DND-41 (cell line): ENCODE data around the gene RHOA.

Experiments
- ATAC-seq: fragments of 200-7000 bp; cut with Tn5 transposase; 3 replicates; pipeline ENCODE4 v1.9.1; 2021; ENCODE audit warnings: low read depth; ENCODE audit not compliant: insufficient read depth
- DNase-seq: peaks from one replicate; pipeline ENCODE4 v3.0.0-alpha.2; 2020
- H2AFZ ChIP-seq: 2 replicates; pipeline ENCODE4 v1.6.0; 2012; ENCODE audit warnings: low read depth, low read length
- H3K27ac ChIP-seq: 2 replicates; pipeline ENCODE4 v1.5.1; 2012; ENCODE audit warnings: low read length, inconsistent platforms
- H3K27me3 ChIP-seq: fragments of 200-600 bp; sonication (generic); 2 replicates; pipeline ENCODE4 v1.6.0; 2012; ENCODE audit warnings: low read length, mild to moderate bottlenecking, inconsistent platforms; ENCODE audit not compliant: insufficient read depth, poor library complexity
- H3K36me3 ChIP-seq: 2 replicates; pipeline ENCODE4 v1.5.1; 2012; ENCODE audit warnings: low read length, inconsistent platforms; ENCODE audit not compliant: insufficient read depth
- H3K4me1 ChIP-seq: 2 replicates; pipeline ENCODE4 v1.5.1; 2012; ENCODE audit warnings: mild to moderate bottlenecking, low read length; ENCODE audit not compliant: insufficient read depth
- H3K4me2 ChIP-seq: 2 replicates; pipeline ENCODE4 v1.6.0; 2012; ENCODE audit warnings: mild to moderate bottlenecking, moderate library complexity, low read length, inconsistent platforms; ENCODE audit not compliant: insufficient read depth
- H3K4me3 ChIP-seq, 2 experiments: fragments of 200-600 bp in 1 of 2; shearing (Covaris generic) in 1 of 2; 2 replicates each; pipeline ENCODE4 v1.5.1; 2012 to 2016; ENCODE audit warnings: inconsistent platforms in 2 of 2, low read length in 2 of 2, mild to moderate bottlenecking in 2 of 2, low read depth in 1 of 2, moderate library complexity in 1 of 2
- H3K79me2 ChIP-seq: 2 replicates; pipeline ENCODE4 v1.6.0; 2012; ENCODE audit warnings: low read length, inconsistent platforms; ENCODE audit not compliant: insufficient read depth
- H3K9ac ChIP-seq: 2 replicates; pipeline ENCODE4 v1.6.0; 2012; ENCODE audit warnings: low read depth, mild to moderate bottlenecking, inconsistent platforms, low read length, moderate library complexity
- H3K9me3 ChIP-seq: 2 replicates; pipeline ENCODE4 v1.5.1; 2012; ENCODE audit warnings: low read length, moderate library complexity, mild to moderate bottlenecking, inconsistent platforms; ENCODE audit not compliant: insufficient read depth, severe bottlenecking
- H4K20me1 ChIP-seq: 2 replicates; pipeline ENCODE4 v1.6.0; 2012; ENCODE audit warnings: low read length; ENCODE audit not compliant: insufficient read depth
- CTCF ChIP-seq: IDR thresholded peaks from 2 replicates; pipeline ENCODE4 v1.5.1; 2012; ENCODE audit warnings: borderline replicate concordance, low read length, moderate library complexity, mild to moderate bottlenecking; ENCODE audit not compliant: poor library complexity, severe bottlenecking; ENCODE audit errors: extremely low read depth
- EZH2 ChIP-seq: IDR thresholded peaks from 3 replicates; pipeline ENCODE4 v1.6.1; 2012; ENCODE audit warnings: borderline replicate concordance, low read depth, mild to moderate bottlenecking, moderate library complexity, low read length, inconsistent platforms; ENCODE audit not compliant: severe bottlenecking

RHOA gene

GRCh38 chr3:49411535-49411967, 225 bp downstream of the RHOA start:
- no peaks in the 10 kb centered on the region for H3K27me3 ChIP-seq
- DNase-seq (peak; percentile 54), ATAC-seq (peak; percentile 6; the same call in 2 of the 3 replicates)
- peaks cover 78% of the 10 kb centered on the region for H3K79me2 ChIP-seq
- H3K9me3 ChIP-seq = no peaks in the 10 kb centered on the region
- H4K20me1 ChIP-seq = peaks cover 52% of the 10 kb centered on the region
- H2AFZ ChIP-seq = peak overlapping the region; percentile 74
- peak overlapping the region; percentile 97 for H3K27ac ChIP-seq
- H3K4me3 ChIP-seq = peak overlapping the region; percentile 61 to 92
- TF ChIP-seq EZH2 = no peak
- no peak for TF ChIP-seq CTCF
- peaks cover 76% of the 10 kb centered on the region for H3K4me1 ChIP-seq
- H3K4me2 ChIP-seq = peak overlapping the region; percentile 74
- peak overlapping the region; percentile 90 for H3K9ac ChIP-seq
- H3K36me3 ChIP-seq = peaks cover 21% of the 10 kb centered on the region

GRCh38 chr3:49410846-49411534, 786 bp downstream of the RHOA start:
- Histone ChIP-seq H3K9me3 (no peaks in the 10 kb centered on the region), H3K4me3 (peak overlapping the region; percentile 61 to 92), H3K4me2 (peak overlapping the region; percentile 74), H3K79me2 (peaks cover 83% of the 10 kb centered on the region), H2AFZ (0 out of 2 replicates have a peak overlapping the region, but pooled peaks have one; percentile 33), H4K20me1 (peaks cover 58% of the 10 kb centered on the region), H3K36me3 (peaks cover 27% of the 10 kb centered on the region), H3K27ac (peak overlapping the region; percentile 97), H3K4me1 (peaks cover 70% of the 10 kb centered on the region), H3K9ac (peak overlapping the region; percentile 90), H3K27me3 (no peaks in the 10 kb centered on the region)
- ATAC-seq (no peak), DNase-seq (no peak)
- no peak for TF ChIP-seq EZH2
- TF ChIP-seq CTCF = no peak

GRCh38 chr3:49410066-49410845, 1.5 kb downstream of the RHOA start:
- H3K79me2 ChIP-seq = peaks cover 91% of the 10 kb centered on the region
- H3K4me3 ChIP-seq = peak overlapping the region; percentile 61 to 92
- peak overlapping the region; percentile 97 for H3K27ac ChIP-seq
- H4K20me1 ChIP-seq = peaks cover 62% of the 10 kb centered on the region
- DNase-seq (no peak), ATAC-seq (no peak)
- H3K4me2 ChIP-seq = peak overlapping the region; percentile 74
- no peaks in the 10 kb centered on the region for H3K9me3 ChIP-seq
- no peak overlapping the region for H2AFZ ChIP-seq
- H3K27me3 ChIP-seq = no peaks in the 10 kb centered on the region
- peaks cover 63% of the 10 kb centered on the region for H3K4me1 ChIP-seq
- H3K36me3 ChIP-seq = peaks cover 27% of the 10 kb centered on the region
- peak overlapping the region; percentile 90 for H3K9ac ChIP-seq
- TF ChIP-seq EZH2 (no peak), CTCF (no peak)
